GM23248 (cell line): ENCODE measurements around the gene KIF1A. TPM values are rescaled to one million over a fixed set of nuclear protein-coding genes. Genes with fewer than 3 reads are reported as not detected.

ENCODE experiments used
- DNase-seq: peaks from one replicate; pipeline ENCODE4 v3.0.0-alpha.2; 2015
- H2AFZ ChIP-seq: fragments of 200-600 bp; sonication (generic); 2 replicates; pipeline ENCODE4 v1.6.1; 2016; ENCODE audit warnings: antibody characterized with exemption
- H3F3A ChIP-seq: fragments of 200-600 bp; sonication (generic); 2 replicates; pipeline ENCODE4 v1.6.1; 2016; ENCODE audit warnings: mild to moderate bottlenecking, antibody characterized with exemption, mixed run types; ENCODE audit not compliant: insufficient read depth
- H3K27ac ChIP-seq: fragments of 200-600 bp; sonication (generic); 2 replicates; pipeline ENCODE4 v1.5.1; 2016; ENCODE audit warnings: mild to moderate bottlenecking
- H3K27me3 ChIP-seq: fragments of 200-600 bp; sonication (generic); replicated peaks from 2 replicates; pipeline ENCODE4 v1.6.1; 2016; ENCODE audit warnings: mild to moderate bottlenecking; ENCODE audit not compliant: insufficient read depth
- H3K36me3 ChIP-seq: fragments of 200-600 bp; sonication (generic); 2 replicates; pipeline ENCODE4 v1.6.1; 2016; ENCODE audit warnings: low read depth, mild to moderate bottlenecking
- H3K4me1 ChIP-seq: fragments of 200-600 bp; sonication (generic); 2 replicates; pipeline ENCODE4 v1.6.1; 2016; ENCODE audit warnings: mild to moderate bottlenecking; ENCODE audit not compliant: insufficient read depth
- H3K4me2 ChIP-seq: fragments of 200-600 bp; sonication (generic); one replicate; pipeline ENCODE4 v1.6.1; 2016; ENCODE audit warnings: mild to moderate bottlenecking; ENCODE audit not compliant: unreplicated experiment
- H3K4me3 ChIP-seq: fragments of 200-600 bp; sonication (generic); 2 replicates; pipeline ENCODE4 v1.5.1; 2016; ENCODE audit warnings: mild to moderate bottlenecking
- H3K79me2 ChIP-seq: fragments of 200-600 bp; sonication (generic); 2 replicates; pipeline ENCODE4 v1.6.1; 2016; ENCODE audit warnings: mild to moderate bottlenecking; ENCODE audit not compliant: insufficient read depth
- H3K9ac ChIP-seq: fragments of 200-600 bp; sonication (generic); 2 replicates; pipeline ENCODE4 v1.6.1; 2016; ENCODE audit warnings: mild to moderate bottlenecking
- H3K9me2 ChIP-seq: fragments of 200-600 bp; sonication (generic); 2 replicates; pipeline ENCODE4 v1.6.1; 2016; ENCODE audit warnings: mixed run types, mild to moderate bottlenecking, moderate library complexity; ENCODE audit not compliant: insufficient read depth
- H3K9me3 ChIP-seq: fragments of 200-600 bp; sonication (generic); one replicate; pipeline ENCODE4 v1.6.1; 2017; ENCODE audit warnings: low read depth
- H4K20me1 ChIP-seq: fragments of 200-600 bp; sonication (generic); 2 replicates; pipeline ENCODE4 v1.6.0; 2016; ENCODE audit not compliant: insufficient read depth
- EZH2 ChIP-seq: fragments of 200-600 bp; sonication (generic); IDR thresholded peaks from 2 replicates; pipeline ENCODE4 v1.6.1; 2018; ENCODE audit warnings: antibody characterized with exemption, mild to moderate bottlenecking; ENCODE audit not compliant: insufficient read depth, poor library complexity, severe bottlenecking
- EZH2phosphoT487 ChIP-seq: fragments of 200-600 bp; sonication (generic); IDR thresholded peaks from 2 replicates; pipeline ENCODE4 v1.6.1; 2018; ENCODE audit warnings: antibody characterized with exemption, moderate library complexity, mild to moderate bottlenecking, low read depth; ENCODE audit not compliant: insufficient read depth
- WGBS, 2 experiments: methylation state at CpG; one replicate each; pipeline ENCODE4 v1.1.6; 2015 to 2017; ENCODE audit warnings: low lambda C conversion rate in 2 of 2, low coverage in 1 of 2; ENCODE audit errors: missing lambda C conversion rate in 2 of 2; 5-methylcytosine and 5-hydroxymethylcytosine counted together
- in situ Hi-C: fragments of 300-500 bp; cut with MboI; formaldehyde crosslinking; loops from 2 replicates; pipeline ENCODE4 v1.15.0; 2020
- polyA plus RNA-seq: library from polyadenylated mRNA; unstranded; fragments of >200 nt; fragmentation: Nextera tagmentation; extraction: Ambion mirVana; gene quantifications from 2 replicates; pipeline ENCODE4 v1.2.1, GENCODE V29; 2016
- total RNA-seq: library from RNA; depleted of rRNA; stranded (reverse); fragments of >200 nt; shearing (Covaris generic); gene quantifications from 2 replicates; pipeline ENCODE4 v1.2.3, GENCODE V29; 2014

The KIF1A gene
- total and polyA plus RNA-seq, 2 experiments from 2014 or later: under 0.01 to 0.05 TPM

- H3K9ac ChIP-seq: no peak overlapping the region
- H3K4me3 ChIP-seq: no peak overlapping the region
- H3K36me3 ChIP-seq: no peaks in the 10 kb centered on the region
- in situ Hi-C loops: no loop called here
- no peaks in the 10 kb centered on the region for H3K79me2 ChIP-seq
- no peak overlapping the region for H3K27ac ChIP-seq
- peaks cover 12% of the 10 kb centered on the region; the same call in 1 of the 2 replicates for H3K27me3 ChIP-seq
- TF ChIP-seq EZH2phosphoT487 (no peak), EZH2 (no peak)
- H3F3A ChIP-seq: no peaks in the 10 kb centered on the region
- H3K4me2 ChIP-seq: no peak overlapping the region
- DNase-seq: no peak
- H3K4me1 ChIP-seq: no peaks in the 10 kb centered on the region
- no peaks in the 10 kb centered on the region for H3K9me2 ChIP-seq
- no peak overlapping the region for H2AFZ ChIP-seq
- 58 to 62% methylated on average over 23 to 25 of the region's 25 CpGs for WGBS, 2 experiments
- no peaks in the 10 kb centered on the region for H3K9me3 ChIP-seq
- no peaks in the 10 kb centered on the region for H4K20me1 ChIP-seq
Measured at GRCh38 chr2:240719676-240720545, 100.1 kb downstream of the KIF1A start.

- Histone ChIP-seq H3K9me2 (no peaks in the 10 kb centered on the region), H3K4me1 (no peaks in the 10 kb centered on the region), H4K20me1 (no peaks in the 10 kb centered on the region), H3K79me2 (no peaks in the 10 kb centered on the region), H3K27ac (no peak overlapping the region), H3K9me3 (no peaks in the 10 kb centered on the region), H3K27me3 (peaks cover 12% of the 10 kb centered on the region; the same call in 1 of the 2 replicates), H2AFZ (no peak overlapping the region), H3K9ac (no peak overlapping the region), H3F3A (no peaks in the 10 kb centered on the region), H3K36me3 (no peaks in the 10 kb centered on the region), H3K4me2 (no peak overlapping the region), H3K4me3 (no peak overlapping the region)
- DNase-seq: no peak
- no peak for TF ChIP-seq EZH2phosphoT487
- TF ChIP-seq EZH2: no peak
- 71 to 73% methylated on average over 24 to 25 of the region's 25 CpGs for WGBS, 2 experiments
- in situ Hi-C loops: no loop called here
Measured at GRCh38 chr2:240718896-240719490, 101.0 kb downstream of the KIF1A start.

GRCh38 chr2:240717681-240718581, 102.1 kb downstream of the KIF1A start:
- Histone ChIP-seq H3K9me3 (no peaks in the 10 kb centered on the region), H3K27ac (no peak overlapping the region), H3K4me3 (no peak overlapping the region), H3K27me3 (peaks cover 12% of the 10 kb centered on the region; the same call in 1 of the 2 replicates), H2AFZ (no peak overlapping the region), H3K4me1 (no peaks in the 10 kb centered on the region), H3K79me2 (no peaks in the 10 kb centered on the region), H3K4me2 (no peak overlapping the region), H3K9me2 (no peaks in the 10 kb centered on the region), H3K36me3 (no peaks in the 10 kb centered on the region), H4K20me1 (no peaks in the 10 kb centered on the region), H3K9ac (no peak overlapping the region), H3F3A (no peaks in the 10 kb centered on the region)
- no peak for TF ChIP-seq EZH2phosphoT487
- no peak for TF ChIP-seq EZH2
- no peak for DNase-seq
- in situ Hi-C loops: no loop called here
- 66 to 68% methylated on average over 30 of the region's 31 CpGs for WGBS, 2 experiments

- Histone ChIP-seq H3F3A (no peaks in the 10 kb centered on the region), H3K9me2 (no peaks in the 10 kb centered on the region), H3K4me2 (no peak overlapping the region), H3K4me3 (no peak overlapping the region), H3K4me1 (no peaks in the 10 kb centered on the region), H3K27me3 (peaks cover 19% of the 10 kb centered on the region; the same call in 1 of the 2 replicates), H3K36me3 (no peaks in the 10 kb centered on the region), H2AFZ (no peak overlapping the region), H3K9me3 (no peaks in the 10 kb centered on the region), H3K9ac (no peak overlapping the region), H4K20me1 (no peaks in the 10 kb centered on the region), H3K79me2 (no peaks in the 10 kb centered on the region), H3K27ac (no peak overlapping the region)
- in situ Hi-C loops: no loop called here
- TF ChIP-seq EZH2phosphoT487 (no peak), EZH2 (no peak)
- WGBS, 2 experiments: 43 to 48% methylated on average over 15 to 18 of the region's 18 CpGs
- no peak for DNase-seq
Measured at GRCh38 chr2:240717181-240717641, 102.8 kb downstream of the KIF1A start.
